ENCODE results near the gene GAB2.

DNA sequence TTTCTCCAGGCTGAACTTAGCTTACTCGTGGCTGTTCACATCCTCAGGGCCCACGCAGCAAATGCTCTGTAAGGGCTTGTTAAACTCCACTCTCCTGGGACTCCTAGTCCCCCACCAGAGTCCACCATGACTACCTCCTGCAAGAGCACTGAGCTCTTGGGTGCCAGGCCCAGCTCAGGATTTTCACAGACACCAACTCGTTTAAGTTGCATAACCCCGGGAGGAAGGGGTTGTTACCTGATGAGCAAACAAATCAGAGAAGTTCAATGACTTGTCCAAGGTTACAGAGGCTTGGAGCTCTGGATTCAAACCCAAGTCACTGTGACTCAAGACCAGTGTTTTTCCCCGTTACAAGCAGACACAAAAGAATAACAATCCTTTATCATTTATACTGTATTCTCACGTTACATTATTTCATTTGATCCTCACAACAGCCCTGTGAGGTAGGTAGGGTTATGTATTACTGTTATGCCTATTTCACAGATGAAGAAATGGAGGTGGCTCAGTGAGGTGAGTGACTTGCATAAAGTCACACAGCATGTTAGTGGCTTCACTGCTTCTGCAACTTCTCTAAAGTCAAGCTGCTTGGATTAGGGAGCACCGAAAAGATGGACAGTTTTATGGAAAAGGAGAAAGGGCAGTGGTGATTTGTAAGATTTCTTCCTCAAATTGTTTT lies 246.6 kb downstream of the GAB2 start:
- TF ChIP-seq, protein P1, sequence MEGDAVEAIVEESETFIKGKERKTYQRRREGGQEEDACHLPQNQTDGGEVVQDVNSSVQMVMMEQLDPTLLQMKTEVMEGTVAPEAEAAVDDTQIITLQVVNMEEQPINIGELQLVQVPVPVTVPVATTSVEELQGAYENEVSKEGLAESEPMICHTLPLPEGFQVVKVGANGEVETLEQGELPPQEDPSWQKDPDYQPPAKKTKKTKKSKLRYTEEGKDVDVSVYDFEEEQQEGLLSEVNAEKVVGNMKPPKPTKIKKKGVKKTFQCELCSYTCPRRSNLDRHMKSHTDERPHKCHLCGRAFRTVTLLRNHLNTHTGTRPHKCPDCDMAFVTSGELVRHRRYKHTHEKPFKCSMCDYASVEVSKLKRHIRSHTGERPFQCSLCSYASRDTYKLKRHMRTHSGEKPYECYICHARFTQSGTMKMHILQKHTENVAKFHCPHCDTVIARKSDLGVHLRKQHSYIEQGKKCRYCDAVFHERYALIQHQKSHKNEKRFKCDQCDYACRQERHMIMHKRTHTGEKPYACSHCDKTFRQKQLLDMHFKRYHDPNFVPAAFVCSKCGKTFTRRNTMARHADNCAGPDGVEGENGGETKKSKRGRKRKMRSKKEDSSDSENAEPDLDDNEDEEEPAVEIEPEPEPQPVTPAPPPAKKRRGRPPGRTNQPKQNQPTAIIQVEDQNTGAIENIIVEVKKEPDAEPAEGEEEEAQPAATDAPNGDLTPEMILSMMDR (IDR thresholded peaks at IDR 0.05), result no peak
- no peak for TF ChIP-seq POLR2A (IDR thresholded peaks at IDR 0.05)
